HG03045 (cell line): ENCODE data around the gene TMEM253.

Experiments used
- ATAC-seq: cut with Tn5 transposase; IDR thresholded peaks from one replicate; pipeline ENCODE4 v1.9.1; 2021; ENCODE audit warnings: mild to moderate bottlenecking, moderate library complexity; ENCODE audit not compliant: unreplicated experiment

The TMEM253 gene

DNA sequence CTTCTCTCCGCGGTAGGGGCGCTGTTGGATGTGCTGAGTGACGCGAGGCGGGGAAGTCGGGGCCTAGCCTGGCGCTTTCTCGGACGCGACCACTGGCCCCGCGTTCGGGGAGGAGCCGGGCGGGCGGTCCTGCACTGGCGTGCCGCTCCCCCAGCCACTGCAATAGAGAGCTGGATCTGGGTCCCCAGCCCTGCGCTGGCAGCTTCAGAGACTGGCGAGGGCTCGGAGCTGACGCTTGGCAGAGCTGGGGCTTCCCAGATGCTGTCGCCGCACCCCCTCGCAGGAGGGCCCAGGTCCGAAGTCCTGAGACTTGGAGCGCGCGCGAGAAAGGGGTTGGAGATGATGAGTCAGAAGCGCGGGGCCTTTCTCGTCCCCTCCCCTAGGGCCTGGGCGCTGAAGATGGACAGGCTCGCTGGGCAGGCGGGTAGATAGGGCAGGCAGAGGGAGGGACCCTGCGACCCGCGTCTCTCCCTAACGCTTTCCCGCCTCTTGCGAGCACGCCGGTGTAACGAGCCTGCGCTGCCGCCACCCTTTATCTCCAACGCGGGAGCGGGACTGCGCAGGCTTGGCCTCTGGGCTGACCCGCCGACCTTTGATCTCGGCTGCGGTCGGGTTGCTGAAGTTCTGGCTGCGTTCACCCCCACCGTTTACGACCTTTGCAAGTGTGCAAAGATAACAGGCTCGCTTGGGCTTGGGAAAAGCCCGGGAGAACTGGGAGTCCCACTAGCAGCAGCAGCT is 3.0 kb downstream of the TMEM253 start:
- ATAC-seq, result peak; percentile 91

DNA sequence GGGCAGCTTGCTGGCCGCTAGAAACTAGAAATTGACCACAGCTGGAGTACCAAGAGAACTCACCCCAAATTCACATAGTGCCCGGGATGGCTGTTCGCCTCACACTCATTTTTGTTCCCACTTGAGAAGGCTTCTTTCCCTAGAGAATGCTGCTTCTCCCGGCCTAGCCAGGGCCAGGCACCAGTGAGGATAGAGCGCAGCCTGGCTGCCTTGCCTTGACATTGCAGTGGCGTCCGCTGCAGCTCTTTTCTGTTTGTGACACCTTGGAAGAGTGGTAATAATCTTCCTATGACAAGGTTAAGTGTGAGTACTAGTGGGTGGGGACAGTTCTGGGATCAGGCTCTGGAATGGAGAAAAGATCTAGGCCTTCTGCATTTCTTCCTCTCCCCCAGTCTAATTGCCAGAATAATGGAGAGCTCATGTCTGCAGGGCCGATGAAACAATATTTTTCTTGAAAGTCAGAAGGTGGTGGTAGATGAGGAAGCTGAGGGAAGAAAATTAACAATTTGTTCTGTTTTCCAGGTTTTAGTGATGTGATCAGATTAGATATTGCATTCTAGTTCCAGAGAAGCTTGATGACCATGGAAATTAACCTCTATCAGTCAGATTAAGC is 3.7 kb downstream of the TMEM253 start:
- peak; percentile 41 for ATAC-seq

DNA sequence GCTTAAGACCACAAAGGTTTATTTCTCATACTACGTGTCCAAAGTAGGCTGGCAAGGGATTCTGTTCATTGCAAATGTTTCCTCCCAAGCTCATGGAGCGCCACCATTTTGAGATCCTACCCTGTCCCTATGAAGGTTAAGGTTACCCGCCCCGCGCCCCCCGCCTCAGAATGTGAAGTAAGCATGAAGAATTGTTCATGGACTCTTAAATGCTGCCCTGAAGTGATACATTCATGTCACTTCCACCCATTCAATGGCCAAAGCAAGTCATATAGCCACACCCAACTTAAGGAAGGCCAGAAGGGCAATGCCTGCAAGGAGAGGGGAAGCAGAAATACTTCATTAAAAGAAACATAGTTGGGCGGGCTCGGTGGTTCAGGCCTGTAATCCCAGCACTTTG is 4.2 kb downstream of the TMEM253 start:
- ATAC-seq, result no peak

DNA sequence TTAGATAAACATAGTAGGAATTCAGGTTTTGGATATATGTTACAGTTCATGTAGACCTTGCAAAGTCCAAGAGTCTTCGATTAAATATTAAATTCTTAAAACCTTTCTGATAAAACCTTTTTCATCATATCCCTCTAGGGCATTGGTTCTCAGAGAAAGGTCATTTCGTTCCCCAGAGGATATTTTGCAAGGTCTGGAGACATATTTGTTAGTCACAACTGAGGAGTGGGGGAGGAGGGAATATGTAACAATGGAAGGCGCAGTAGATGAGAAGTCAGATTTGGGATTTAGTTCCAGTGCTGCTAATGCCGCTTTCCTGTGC is 5.3 kb downstream of the TMEM253 start:
- ATAC-seq, result no peak

DNA sequence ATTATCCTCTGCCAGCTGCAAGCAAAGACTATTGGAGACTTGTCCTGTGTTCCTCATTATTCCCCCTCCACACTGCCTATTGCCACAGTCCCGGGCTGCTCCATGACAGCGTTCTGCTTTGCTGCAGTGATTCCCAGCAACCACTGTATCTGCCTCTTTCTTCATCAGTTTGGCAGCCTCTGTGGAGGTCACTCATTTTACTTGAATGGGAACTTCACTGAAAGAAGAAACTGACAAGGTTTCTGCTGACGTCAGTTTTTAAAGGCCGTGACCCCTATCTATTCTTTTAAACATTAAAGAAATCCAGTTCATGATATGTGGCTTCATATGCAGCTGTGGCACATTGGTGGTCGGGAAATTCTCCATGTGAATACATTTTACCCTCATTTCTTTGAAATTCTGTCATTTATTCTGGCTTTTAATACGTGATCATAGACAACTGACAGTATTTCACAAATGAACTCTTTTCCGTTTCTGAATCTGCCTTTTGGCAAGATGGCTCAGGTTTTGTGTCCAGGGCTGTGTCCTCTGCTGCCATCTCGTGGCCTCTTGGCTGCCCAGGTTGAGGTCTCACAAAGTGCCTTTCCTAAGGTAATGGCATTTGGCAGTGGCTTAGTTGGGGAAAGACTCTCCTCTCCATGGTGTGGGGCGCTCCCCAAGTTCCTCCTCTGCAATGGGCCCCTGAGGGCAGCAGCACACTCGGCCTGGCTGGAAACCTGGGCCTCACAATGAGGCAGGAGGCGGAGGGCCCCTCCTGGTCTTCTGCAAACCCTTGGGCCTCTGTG is 5.8 kb downstream of the TMEM253 start:
- ATAC-seq, result no peak

DNA sequence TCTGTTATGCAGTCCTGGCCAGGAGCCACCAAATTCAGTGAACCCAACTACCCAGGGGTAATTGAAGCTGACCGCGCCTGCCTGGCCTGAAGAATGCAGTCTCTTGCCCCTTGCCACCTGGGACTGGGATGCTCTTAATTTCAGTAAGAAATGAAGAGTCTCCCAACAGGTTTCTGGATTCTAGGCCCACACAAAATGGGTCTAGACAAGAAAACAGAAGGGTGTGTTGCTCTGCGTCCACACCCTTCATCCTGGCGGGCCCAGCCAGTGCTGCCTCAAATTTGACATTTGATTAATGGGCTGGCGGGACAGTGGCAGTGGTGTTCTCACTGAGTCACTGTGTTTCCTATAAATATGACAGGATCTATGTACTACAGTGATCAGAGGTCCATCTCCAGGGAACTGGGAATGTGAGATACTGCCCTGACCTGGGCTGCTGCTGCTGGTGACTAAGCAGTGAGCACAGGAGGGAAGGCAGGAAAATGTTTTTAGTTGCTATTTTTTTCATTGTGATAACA is 6.5 kb downstream of the TMEM253 start:
- no peak for ATAC-seq

DNA sequence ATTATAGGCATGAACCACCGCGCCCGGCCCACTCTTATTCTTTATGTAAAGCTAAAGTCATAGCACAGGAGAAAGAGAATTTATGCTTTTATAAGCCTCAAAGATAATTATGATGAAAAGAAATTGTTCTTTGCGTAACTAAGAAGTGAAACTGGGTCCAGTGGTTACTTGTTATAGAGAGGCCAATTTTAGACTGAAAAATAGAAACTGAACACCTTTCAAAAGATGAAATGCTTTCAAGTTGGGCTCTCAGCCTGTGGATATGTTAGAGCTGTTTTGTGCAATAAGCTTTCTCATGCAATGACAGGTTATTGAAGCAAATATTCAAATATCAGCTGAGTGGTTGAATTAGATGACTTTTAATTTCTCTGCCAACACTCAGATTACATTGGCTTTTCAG is 7.9 kb downstream of the TMEM253 start:
- no peak for ATAC-seq

DNA sequence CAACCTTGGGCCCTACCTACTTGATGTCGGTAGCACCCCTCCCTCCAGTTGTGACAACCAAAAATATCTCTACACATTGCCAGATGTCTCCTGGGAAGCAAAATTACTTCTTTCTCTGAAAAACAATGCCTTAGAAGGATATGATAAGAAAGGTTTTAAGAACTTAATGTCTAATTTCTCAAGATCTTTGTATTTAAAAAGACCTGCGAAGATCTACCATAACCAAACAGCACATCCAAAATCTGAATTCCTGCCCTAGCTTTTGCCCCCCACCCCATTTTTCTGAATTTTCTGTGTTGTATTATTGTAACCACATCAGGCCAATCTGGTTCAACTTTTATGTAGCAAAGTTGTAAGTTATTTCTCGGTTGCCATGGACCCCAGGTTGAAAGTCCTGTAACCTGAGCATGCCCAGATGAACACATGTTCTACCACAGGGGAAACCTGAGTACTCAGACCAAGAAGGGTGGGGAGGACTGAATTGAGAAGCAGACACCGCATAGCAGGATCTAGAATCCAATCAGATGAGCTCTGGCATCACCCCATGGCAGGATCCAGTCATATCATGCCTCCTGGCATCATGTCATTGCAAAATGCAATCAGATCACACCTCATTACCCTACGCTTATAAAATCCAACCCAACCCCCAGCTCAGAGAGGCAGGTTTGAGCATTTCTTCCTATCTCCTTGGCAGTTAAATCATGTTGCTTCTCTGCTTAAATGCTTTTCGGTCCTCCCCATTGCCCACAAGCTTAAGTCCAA is 8.7 kb downstream of the TMEM253 start:
- ATAC-seq, result peak; percentile 52

DNA sequence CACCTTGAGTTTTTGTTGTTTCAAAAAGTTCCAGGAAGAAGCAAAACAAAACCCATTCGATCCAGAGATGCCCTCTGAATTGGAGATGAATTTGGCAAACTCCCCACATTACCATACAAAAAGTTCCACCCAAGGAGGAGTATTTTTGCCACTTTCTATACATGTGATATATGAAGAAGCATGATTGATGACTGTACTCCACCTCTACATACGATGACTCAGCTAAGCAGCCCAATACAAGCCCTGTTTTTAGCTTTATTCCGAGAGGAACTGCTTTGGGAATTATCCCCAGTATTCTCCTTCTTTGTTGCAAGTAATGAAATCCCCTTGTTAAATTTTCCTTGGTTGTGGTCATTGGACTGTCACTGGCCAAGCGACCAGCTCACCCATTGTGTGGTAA is 11.4 kb downstream of the TMEM253 start:
- ATAC-seq, result no peak

DNA sequence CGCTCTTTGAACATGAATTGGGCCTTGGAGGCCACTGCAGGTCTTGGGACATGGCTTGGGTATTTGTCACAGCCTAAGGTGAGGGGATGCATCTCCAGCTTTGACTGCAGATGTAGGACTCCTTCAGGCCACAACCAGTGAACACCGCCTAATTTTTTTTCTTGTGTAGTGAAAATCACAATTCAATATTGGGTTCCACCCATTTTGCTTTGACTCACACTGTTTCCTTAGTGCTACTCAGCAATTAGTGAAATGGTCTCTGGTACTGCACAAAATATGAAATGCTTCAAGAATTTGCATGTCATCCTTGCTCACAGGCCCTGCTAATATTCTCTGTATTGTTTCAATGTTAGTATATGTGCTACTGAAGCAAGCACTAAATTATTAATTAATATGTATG is 12.5 kb downstream of the TMEM253 start:
- ATAC-seq, result no peak

DNA sequence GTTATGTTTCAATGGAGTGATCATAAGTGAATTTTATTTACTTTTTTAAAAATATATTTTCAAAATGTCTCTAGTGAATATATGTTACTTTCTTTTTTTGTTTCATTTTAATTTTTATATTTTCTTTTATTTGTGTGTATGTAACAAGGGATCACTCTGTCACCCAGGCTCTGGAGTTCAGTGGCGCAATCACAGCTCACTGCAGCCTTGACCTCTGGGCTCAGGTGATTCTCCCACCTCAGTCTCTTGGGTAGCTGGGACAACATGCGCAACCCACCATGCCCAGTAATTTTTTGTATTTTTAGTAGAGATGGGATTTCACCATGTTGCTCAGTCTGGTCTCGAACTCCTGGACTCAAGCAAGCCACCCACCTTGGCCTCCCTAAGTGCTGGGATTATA is 18.1 kb downstream of the TMEM253 start:
- ATAC-seq, result no peak

DNA sequence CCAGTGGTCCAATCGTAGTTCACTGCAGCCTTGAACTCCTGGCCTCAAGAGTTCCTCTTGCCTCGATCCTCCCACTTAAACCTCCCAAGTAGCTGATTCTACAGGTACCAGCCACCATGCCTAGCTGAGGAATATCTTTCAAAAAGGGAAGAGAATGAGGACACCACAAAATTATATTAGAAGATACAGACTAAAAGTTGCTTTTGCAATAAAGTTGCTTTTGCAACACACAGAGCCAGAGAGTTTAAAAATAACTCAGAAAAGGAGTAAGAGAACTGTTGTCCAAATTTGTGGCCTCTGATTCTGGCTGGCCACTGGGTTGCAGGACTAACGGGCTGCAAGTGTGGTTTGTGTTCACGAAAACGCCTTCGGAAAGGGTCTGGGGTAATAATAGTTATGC is 19.8 kb downstream of the TMEM253 start:
- ATAC-seq, result no peak

DNA sequence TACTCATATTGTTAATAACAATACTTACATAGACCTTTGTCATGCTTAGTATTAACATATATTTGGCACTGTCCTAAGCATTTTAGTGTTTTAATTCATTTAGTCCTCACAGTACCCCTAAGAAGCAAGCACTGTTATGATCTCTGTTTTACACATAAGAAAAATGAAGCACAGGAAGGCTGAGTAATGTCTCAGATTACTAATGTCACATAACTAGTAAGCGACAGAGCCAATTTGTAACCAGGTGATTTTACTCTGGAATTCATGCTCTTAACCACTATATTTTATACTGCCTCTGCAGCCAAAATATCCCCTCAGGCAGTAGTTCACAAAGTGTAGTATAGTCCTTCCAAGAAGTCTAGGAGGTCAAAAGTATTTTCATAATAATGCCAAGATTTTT is 20.3 kb downstream of the TMEM253 start:
- no peak for ATAC-seq

DNA sequence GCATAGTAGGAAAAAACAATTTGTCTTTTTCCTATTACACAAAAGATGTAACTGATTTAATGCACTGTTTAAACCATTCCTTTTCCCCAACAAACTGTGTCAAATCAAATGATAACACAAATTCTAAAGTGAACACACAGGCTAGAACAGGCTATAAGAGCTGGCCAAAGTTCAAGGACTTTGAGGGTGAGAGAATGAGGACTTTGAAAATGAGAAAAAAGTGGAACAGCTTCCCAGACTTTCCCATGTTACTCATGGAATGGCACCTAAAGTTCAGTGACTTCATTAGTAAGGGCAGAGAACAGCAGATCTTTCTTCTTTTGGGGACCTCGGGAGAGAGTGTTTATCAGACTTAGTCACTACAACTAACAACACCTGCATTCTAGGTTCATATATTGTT is 22.6 kb downstream of the TMEM253 start:
- no peak for ATAC-seq

DNA sequence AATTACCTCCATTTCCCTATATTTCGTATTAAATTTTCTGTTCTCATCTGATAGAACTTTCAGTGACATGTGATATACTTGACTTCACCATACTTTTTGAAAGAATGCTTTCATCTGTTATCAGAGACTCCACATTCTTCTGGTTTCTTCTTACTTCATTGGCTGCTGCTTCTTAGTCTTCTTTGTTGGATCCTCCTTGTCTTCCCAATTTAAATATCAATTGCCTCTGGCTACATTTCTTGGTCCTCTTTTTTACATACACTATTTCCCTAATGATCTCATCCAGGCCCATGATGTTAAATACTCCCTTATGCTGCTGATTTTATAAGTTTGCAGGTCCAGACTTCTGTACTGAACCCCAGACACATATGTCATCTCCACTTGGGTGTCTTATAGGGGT is 33.0 kb downstream of the TMEM253 start:
- ATAC-seq, result no peak

DNA sequence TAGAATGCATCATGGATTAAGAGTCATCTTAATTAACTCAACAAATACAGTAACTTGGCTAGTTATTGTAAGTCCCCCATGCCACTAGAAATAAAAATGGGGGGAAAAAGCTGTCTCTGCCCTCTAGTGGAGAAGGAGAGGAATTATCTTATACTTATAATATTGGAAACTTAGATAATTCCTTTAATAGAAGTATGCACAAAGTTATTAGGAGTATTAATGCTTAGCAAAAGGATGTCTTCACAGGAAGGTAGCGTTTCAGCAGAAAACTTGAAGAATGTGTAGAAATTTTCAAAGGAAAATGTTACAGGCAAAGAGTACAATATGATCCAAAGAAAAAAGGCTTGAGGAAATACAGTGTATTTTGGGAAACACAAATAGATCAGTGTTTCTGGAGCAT is 35.2 kb downstream of the TMEM253 start:
- ATAC-seq, result no peak

DNA sequence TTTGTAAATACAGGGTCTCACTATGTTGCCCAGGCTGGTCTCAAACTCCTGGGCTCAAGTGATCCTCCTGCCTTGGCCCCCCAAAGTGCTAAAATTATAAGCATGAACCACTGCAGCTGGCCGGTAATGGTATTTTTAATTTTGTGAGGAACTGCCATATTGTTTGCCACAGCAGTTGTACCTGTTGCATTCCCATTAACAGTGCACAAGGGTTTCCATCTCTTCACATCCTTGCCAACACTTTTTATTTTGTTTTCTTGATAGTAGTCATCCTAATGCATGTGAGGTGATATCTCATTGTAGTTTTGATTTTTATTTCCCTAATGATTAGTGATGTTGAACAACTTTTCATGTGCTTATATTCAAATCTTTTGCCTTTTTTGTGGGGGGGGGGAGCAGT is 41.5 kb downstream of the TMEM253 start:
- no peak for ATAC-seq

DNA sequence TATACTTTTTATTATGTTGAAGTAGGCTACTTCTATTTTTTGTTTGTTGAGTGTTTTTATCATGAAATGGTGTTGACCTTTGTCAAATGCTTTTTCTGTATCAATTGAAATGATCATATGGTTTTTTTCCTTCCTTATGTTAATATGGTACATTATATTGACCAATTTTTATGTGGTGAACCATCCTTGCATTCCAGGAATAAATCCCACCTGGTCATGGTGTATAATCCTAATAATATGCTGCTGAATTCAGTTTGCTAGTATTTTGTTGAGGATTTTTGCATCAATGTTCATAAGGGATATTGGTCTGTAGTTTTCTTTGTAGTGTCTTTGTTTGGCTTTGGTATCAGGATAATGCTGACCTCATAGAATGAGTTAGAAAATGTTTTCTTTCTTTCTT is 44.6 kb downstream of the TMEM253 start:
- ATAC-seq, result no peak

DNA sequence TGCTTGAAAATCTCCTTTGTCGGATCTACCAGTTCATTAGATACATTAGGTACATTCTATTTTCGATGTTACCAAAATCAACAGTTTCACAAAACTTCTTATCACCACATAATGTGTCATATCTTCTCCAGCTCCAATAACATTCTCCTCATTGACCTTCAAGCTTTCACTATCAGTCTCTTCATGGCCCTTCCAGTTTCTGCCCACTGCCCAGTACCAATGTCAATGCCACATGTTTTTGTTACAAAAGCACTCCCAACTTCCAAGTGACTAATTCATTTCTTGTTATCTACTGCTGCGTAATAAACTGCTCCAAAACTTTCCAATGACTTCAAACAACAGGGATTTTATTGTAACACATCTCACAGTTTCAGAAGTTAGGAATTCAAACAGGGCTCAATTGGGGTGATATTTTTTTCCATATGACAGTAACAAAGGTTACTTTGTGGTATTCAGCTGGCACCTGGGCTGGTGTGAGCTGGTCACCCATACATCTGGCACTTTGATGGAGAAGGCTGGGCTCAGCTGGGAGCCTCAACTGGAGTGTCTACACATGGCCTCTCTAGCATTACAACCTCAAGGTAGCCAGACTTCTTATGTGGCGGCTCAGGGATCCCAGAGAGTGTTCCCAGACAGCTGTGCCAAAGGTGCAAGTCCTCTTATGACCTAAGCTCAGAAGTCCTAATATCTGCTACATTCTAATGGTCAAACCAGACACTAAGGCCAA is 48.9 kb downstream of the TMEM253 start:
- no peak for ATAC-seq
